T-cell (primary cell): Measurements from ENCODE around the gene NSUN4. TPM values are rescaled to one million over a fixed set of nuclear protein-coding genes. Genes with fewer than 3 reads are reported as not detected.

Source experiments
- ATAC-seq, 4 experiments: fragments of 200-7000 bp in 3 of 4; fragments of 150-1000 bp in 1 of 4; cut with Tn5 transposase; replicated peaks in 1 of 4; 1 replicate in 3 of 4; 2 replicates in 1 of 4; pipeline ENCODE4 v1.10.0; 2021; ENCODE audit warnings: moderate library complexity in 3 of 4, mild to moderate bottlenecking in 2 of 4, moderate number of reproducible peaks in 1 of 4
- CTCF ChIA-PET, 2 donors: fragments of 300-600 bp; sonication (Branson Sonifier 250); formaldehyde crosslinking; loops; one replicate each; lab custom pipeline; 2022; ENCODE audit warnings: antibody characterized with exemption in 2 of 2; lab: Charles Lee
- POLR2A ChIA-PET, 2 donors: fragments of 300-600 bp; sonication (Branson Sonifier 250); formaldehyde crosslinking; loops; one replicate each; lab custom pipeline; 2022; ENCODE audit warnings: antibody characterized with exemption in 2 of 2; lab: Charles Lee
- DNase-seq, 35 experiments: peaks; one replicate each; pipeline versions ENCODE4 v3.0.0 to v3.0.0-alpha.2; 2013 to 2023
- H3K27ac ChIP-seq: one replicate; pipeline ENCODE4 v1.5.1; 2013; ENCODE audit warnings: low read length
- H3K27me3 ChIP-seq, 2 experiments: replicated peaks in 1 of 2; 1 replicate in 1 of 2; 2 replicates in 1 of 2; pipeline versions ENCODE4 v1.6.1 to v1.7.0; 2013; ENCODE audit warnings: low read length in 1 of 2, mixed read lengths in 1 of 2; ENCODE audit not compliant: control insufficient read depth in 2 of 2, insufficient read depth in 2 of 2; ENCODE audit errors: extremely low read depth in 1 of 2
- H3K36me3 ChIP-seq, 2 donors: 1 replicate in 1 of 2; 2 replicates in 1 of 2; pipeline versions ENCODE4 v1.6.1 to v1.7.0; 2013; ENCODE audit warnings: low read length in 1 of 2; ENCODE audit not compliant: control insufficient read depth in 2 of 2, insufficient read depth in 1 of 2; ENCODE audit errors: extremely low read depth in 1 of 2
- H3K4me1 ChIP-seq, 2 experiments: 1 replicate in 1 of 2; 2 replicates in 1 of 2; pipeline versions ENCODE4 v1.6.1 to v1.7.0; 2013; ENCODE audit warnings: low read length in 2 of 2, mixed read lengths in 1 of 2; ENCODE audit not compliant: insufficient read depth in 2 of 2, control insufficient read depth in 1 of 2; ENCODE audit errors: extremely low read depth in 1 of 2
- H3K4me3 ChIP-seq, 2 donors: 1 replicate in 1 of 2; 2 replicates in 1 of 2; pipeline versions ENCODE4 v1.5.1 to v1.7.0; 2013; ENCODE audit warnings: mild to moderate bottlenecking in 2 of 2, low read length in 1 of 2, moderate library complexity in 1 of 2; ENCODE audit not compliant: control insufficient read depth in 1 of 2; ENCODE audit errors: extremely low read depth in 1 of 2
- H3K9me3 ChIP-seq: 2 replicates; pipeline ENCODE4 v1.7.0; 2013
- H3K27ac Mint-ChIP-seq, 2 donors: one replicate each; pipeline ENCODE4 v1.8.0; 2020 to 2021; ENCODE audit warnings: mild to moderate bottlenecking in 2 of 2, mixed read lengths in 2 of 2
- H3K27me3 Mint-ChIP-seq, 2 donors: one replicate each; pipeline ENCODE4 v1.8.0; 2021 to 2022; ENCODE audit warnings: mixed read lengths in 2 of 2
- H3K36me3 Mint-ChIP-seq: one replicate; pipeline ENCODE4 v1.8.0; 2021; ENCODE audit warnings: mixed read lengths
- H3K4me1 Mint-ChIP-seq, 3 donors: one replicate each; pipeline ENCODE4 v1.8.0; 2020 to 2022; ENCODE audit warnings: mixed read lengths in 3 of 3, mild to moderate bottlenecking in 1 of 3
- H3K4me3 Mint-ChIP-seq, 3 donors: one replicate each; pipeline ENCODE4 v1.8.0; 2020 to 2022; ENCODE audit warnings: mild to moderate bottlenecking in 3 of 3, mixed read lengths in 3 of 3, moderate library complexity in 3 of 3
- H3K9me3 Mint-ChIP-seq, 3 donors: one replicate each; pipeline ENCODE4 v1.8.0; 2020 to 2022; ENCODE audit warnings: mixed read lengths in 3 of 3
- WGBS: methylation state at CpG from one replicate; pipeline ENCODE4 v1.1.5; 2013; ENCODE audit warnings: missing lambda C conversion rate; ENCODE audit not compliant: insufficient coverage; 5-methylcytosine and 5-hydroxymethylcytosine counted together
- total RNA-seq, 35 experiments: library from RNA in 6 of 35; stranded (reverse) in 6 of 35; fragments of 120-200 nt in 1 of 35; gene quantifications; one replicate each; pipeline versions ENCODE4 v1.2.1 to v1.2.4 and lab custom pipeline; 2013 to 2026

The NSUN4 gene
- total RNA-seq, 5 donors from 2014 or later (not counting 1 experiment from before 2014, with no cell fraction given): 24.4 to 29.3 (median 25.0) TPM

DNA sequence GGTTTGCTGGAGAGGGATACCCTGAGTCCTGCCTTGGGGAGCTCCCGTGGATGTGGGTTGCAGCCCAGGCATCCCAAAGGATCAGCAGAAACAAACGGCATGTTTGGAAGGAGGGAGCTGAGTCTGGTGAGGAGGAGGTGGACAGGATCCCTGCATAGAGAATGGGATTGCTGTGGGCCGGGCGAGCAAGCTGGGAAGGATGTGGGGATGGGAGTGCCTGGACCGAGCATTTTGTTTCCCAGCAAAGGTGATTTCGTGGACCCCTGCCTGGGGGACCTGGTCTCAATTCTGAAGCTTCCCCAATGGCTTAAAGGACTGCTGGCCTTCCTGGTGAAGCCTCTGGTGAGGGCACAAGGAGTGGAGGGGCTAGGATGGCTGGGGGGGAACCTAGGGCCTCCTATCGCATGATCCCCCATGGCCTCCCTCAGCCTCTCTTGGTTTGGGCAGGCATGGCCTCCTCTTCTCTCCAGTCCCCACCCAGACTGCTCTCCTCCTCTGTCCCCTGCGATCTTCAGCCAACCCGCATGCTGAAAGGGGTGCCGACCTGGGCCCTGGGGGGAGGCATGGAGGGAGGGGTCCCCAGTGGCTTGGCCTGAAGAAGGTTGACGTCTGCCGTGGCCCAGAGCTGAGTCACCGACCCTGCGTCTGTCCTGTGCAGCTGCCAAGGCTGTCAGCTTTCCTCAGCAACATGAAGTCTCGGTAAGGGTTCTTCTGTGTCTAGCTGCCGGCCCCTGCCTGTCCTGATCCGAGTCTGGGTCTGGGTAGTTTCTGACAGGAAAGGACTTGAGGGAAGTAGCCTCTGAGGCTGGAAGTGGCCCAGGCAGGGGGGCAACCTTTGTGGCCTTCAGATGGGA, 69.8 kb downstream of the NSUN4 start:
- H3K27me3 ChIP-seq: peaks cover 0 to 6% of the 10 kb centered on the region in 2 experiments
- Mint-ChIP-seq H3K27ac (no peak overlapping the region), H3K27me3 (no peaks in the 10 kb centered on the region), H3K4me1 (peaks cover 0 to 17% (median 2%) of the 10 kb centered on the region in 3 donors), H3K4me3 (no peak overlapping the region), H3K36me3 (no peaks in the 10 kb centered on the region), H3K9me3 (no peaks in the 10 kb centered on the region)
- H3K4me3 ChIP-seq: no peak overlapping the region
- no peak overlapping the region for H3K27ac ChIP-seq
- 90% methylated on average over 15 of the region's 17 CpGs for WGBS
- ATAC-seq (no peak), DNase-seq (no peak)
- POLR2A ChIA-PET: no interaction called here
- peaks cover 0 to 2% of the 10 kb centered on the region in 2 donors for H3K36me3 ChIP-seq
- no peaks in the 10 kb centered on the region for H3K9me3 ChIP-seq
- CTCF ChIA-PET: interaction anchor here in 1 of 2 donors (0.6 to 1.3 kb wide), 2 partner anchors 11 to 16 kb away, joined by 3 to 4 read pairs; no protein-coding TSS in a partner anchor
- H3K4me1 ChIP-seq: peaks cover 0 to 22% of the 10 kb centered on the region in 2 experiments

DNA sequence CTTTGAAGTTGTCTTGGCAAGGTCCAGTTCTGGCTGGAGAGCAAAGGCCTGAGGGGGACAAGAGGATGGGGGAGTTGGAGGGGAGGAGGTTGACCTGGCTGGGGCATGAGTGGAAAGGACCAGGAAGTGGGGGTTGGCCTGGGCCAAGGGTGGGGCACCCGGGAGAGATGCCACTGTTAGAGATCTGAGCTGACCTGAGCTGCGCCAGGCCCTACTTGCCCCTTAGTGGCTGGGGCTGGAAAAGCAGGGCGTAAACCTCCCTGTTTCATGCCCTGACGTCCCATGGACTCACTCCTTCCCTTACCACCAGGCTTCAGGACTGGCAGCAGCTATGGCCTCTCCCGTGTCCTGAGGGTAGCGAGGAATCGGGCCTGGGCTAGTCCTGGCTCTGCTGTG, 70.4 kb downstream of the NSUN4 start:
- no peak overlapping the region for H3K4me3 Mint-ChIP-seq
- Histone ChIP-seq H3K4me1 (peaks cover 0 to 23% of the 10 kb centered on the region in 2 experiments), H3K27ac (no peak overlapping the region), H3K36me3 (peaks cover 0 to 2% of the 10 kb centered on the region in 2 donors), H3K4me3 (no peak overlapping the region), H3K9me3 (no peaks in the 10 kb centered on the region), H3K27me3 (peaks cover 0 to 3% of the 10 kb centered on the region in 2 experiments)
- no peaks in the 10 kb centered on the region for H3K27me3 Mint-ChIP-seq
- H3K36me3 Mint-ChIP-seq: no peaks in the 10 kb centered on the region
- H3K9me3 Mint-ChIP-seq: no peaks in the 10 kb centered on the region
- 82% methylated on average over 5 of the region's 7 CpGs for WGBS
- H3K27ac Mint-ChIP-seq: no peak overlapping the region
- peaks cover 0 to 21% (median 2%) of the 10 kb centered on the region in 3 donors for H3K4me1 Mint-ChIP-seq
- ChIA-PET POLR2A (no interaction called here), CTCF (no interaction called here)
- DNase-seq (no peak), ATAC-seq (no peak)

Other genes starting within 250 kb of the NSUN4 start
- gene PIK3R3, start 208.2 kb upstream of the NSUN4 start, total RNA-seq: 1 to 10 TPM in 3 of 5 donors, under 1 TPM in 2; 0.65 to 2.3 (median 1.1) TPM
- gene TSPAN1, start 165.7 kb upstream of the NSUN4 start, total RNA-seq: under 1 TPM in 2 of 5 donors, not detected in 3; 0.53 to 0.54 TPM
- gene P3R3URF, start 164.3 kb upstream of the NSUN4 start, total RNA-seq: not detected
- gene POMGNT1, start 142.4 kb upstream of the NSUN4 start, total RNA-seq: 10 to 100 TPM; 38.0 to 49.6 (median 42.2) TPM
- under 1 TPM in 4 of 5 donors, not detected in 1; 0.13 to 0.82 (median 0.23) TPM for gene LURAP1, start 137.5 kb upstream of the NSUN4 start, total RNA-seq
- 1 to 10 TPM; 1.1 to 2.8 (median 1.8) TPM for gene RAD54L, start 93.0 kb upstream of the NSUN4 start, total RNA-seq
- 10 to 100 TPM; 31.4 to 35.3 (median 34.6) TPM for gene LRRC41, start 37.2 kb upstream of the NSUN4 start, total RNA-seq
- gene UQCRH, start 37.1 kb upstream of the NSUN4 start, total RNA-seq: 100 to 1,000 TPM in 4 of 5 donors, 10 to 100 TPM in 1; 96.3 to 141 (median 127) TPM
- 10 to 100 TPM in 2 of 5 donors, 1 to 10 TPM in 3; 5.9 to 10.4 (median 9.5) TPM for gene FAAH, start 53.5 kb downstream of the NSUN4 start, total RNA-seq
- not detected for gene DMBX1, start 149.0 kb downstream of the NSUN4 start, total RNA-seq
- gene KNCN, start 210.8 kb downstream of the NSUN4 start, total RNA-seq: under 1 TPM in 1 of 5 donors, not detected in 4; 0.14 TPM